Measurements from ENCODE around the gene CWC27.
"Not testable (repeated sequence)": the region's sequence is repeated elsewhere in the genome, so short reads cannot be mapped to it uniquely, and the experiment has no call there.

The CWC27 gene

DNA sequence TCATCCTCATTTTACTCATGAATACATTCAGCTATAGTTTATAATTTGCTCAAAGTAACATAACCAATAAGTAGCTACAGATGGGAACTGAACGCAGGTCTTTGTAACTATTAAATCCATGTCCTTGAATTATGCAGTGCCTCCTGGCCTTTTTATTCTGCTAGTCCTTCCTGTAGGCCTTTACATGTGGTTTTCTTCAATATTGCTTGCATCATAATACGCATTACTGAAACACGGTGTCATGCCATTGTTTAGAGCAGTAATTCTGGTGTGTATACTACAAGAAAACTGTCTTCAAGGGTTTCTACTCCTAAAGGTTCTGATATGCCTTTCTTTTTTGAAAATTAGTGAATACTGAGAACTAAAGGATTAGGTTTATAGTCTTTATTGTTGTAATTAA lies 20.7 kb downstream of the CWC27 start:
- no peak for DNase-seq

- DNase-seq = no peak
These were observed 21.5 kb downstream of the CWC27 start for GRCh38 chr5:64790210-64790609.

GRCh38 chr5:64792469-64792868 lies 23.7 kb downstream of the CWC27 start:
- DNase-seq = no peak

GRCh38 chr5:64794053-64794770 lies 25.5 kb downstream of the CWC27 start:
- DNase-seq = no peak

DNA sequence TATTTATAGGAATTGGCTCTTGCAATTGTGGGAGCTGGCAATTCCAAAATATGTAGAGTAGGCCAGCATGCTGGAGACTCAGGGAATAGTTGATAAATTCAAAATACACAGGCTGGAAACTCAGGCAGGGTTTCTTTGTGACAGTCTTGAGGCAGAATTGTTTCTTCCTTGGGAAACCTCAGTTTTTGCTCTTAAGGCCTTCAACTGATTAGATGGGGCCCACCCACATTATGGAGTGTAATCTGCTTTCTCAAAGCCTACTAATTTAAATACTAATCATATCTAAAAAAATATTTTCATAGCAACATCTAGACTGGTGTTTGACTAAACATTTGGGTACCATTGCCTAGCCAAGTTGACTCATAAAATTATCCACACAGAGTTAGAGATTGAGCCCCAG lies 27.6 kb downstream of the CWC27 start:
- no peak for DNase-seq

GRCh38 chr5:64800926-64801325 lies 32.2 kb downstream of the CWC27 start:
- no peak for DNase-seq

DNA sequence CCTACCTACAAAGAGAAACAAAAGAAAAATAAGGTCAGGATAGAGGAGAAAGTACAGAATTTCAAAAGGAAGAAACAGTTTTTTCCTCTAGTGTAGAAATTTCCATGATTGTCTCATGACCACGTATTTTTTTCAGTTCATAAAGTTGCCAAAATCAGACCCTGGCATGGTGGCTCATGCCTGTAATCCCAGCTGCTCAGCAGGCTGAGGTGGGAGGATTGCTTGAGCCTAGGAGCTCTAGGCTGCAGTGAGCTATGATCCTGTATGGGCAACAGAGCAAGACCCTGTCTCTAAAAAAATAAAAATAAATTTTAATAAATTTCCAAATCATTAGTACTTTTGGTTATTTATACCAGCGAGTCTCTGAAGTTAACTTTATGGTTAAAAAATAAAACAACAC lies 37.8 kb downstream of the CWC27 start:
- no peak for DNase-seq

- no peak for DNase-seq
These were observed 38.8 kb downstream of the CWC27 start for GRCh38 chr5:64807520-64807919.

DNA sequence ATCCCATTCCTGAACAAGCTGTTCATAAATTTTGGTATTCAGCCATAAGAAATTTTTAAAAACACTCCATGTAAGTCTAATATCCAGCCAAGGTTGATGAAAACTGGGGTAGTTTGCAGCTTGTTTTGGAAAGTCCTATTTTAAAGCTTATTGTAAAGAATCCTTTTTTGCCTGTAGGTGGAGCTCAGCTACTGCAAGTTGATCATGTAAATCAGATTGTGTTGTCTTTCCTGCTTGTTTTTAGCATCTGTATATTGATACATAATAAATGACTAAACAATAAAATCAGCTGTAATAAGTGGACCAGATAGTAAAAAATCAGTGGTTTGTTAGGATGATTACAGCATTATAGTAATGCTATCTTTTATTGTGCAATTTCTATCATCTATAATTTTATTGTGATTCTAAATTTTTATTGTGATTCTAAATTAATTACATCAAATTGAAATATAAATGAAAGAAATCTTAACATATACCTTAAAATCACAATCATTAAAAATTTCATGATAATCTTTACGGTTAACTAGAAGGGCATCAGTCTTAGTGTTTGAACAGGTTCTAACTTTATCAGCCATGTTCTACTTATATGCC lies 42.4 kb downstream of the CWC27 start:
- DNase-seq = peak; percentile 71

- DNase-seq = no peak
These were observed 45.3 kb downstream of the CWC27 start for GRCh38 chr5:64814073-64814472.

DNA sequence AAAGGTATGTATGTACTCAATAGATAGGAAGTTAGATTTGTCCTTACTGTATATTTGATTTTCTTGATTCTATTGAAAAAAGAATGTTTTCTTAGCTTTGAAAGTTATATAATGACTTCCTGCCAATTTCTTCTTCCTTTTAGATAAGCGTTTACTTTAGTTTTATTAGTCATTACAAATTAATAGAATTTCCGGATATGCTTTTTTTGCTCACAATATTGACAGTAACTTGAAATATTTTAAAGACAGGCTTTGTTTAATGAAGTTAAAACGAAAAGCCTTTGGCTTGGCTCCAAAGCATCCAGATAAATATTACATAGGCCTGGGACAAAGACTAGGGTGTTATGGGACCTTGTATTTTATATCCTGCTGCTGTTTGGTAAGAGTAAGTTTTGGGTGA lies 49.5 kb downstream of the CWC27 start:
- no peak for DNase-seq

- DNase-seq = not testable (repeated sequence)
These were observed 50.6 kb downstream of the CWC27 start for GRCh38 chr5:64819345-64819744.

DNA sequence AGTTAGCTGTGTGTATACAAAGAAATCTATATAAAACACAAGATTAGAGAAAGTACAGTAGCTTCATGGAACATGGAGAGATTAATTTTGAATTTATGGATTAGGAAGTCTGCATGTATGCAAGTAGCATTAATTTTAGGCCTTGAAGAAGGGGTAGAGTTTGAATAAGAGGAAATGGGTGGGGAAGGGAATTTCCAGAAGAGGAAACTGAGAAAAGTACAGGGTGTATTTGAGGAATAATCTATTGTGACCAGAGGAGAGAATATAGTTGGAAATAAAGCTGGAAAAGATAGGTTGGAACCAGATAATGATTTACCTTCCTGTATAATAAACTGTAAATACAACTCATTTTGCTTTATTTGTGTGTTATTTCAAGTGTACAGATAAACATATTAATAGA lies 53.6 kb downstream of the CWC27 start:
- no peak for DNase-seq

GRCh38 chr5:64826541-64826940 lies 57.8 kb downstream of the CWC27 start:
- no peak for DNase-seq

- no peak for DNase-seq
These were observed 59.0 kb downstream of the CWC27 start for GRCh38 chr5:64827703-64828102.

- DNase-seq = not testable (repeated sequence)
These were observed 61.9 kb downstream of the CWC27 start for GRCh38 chr5:64830650-64831049.

DNA sequence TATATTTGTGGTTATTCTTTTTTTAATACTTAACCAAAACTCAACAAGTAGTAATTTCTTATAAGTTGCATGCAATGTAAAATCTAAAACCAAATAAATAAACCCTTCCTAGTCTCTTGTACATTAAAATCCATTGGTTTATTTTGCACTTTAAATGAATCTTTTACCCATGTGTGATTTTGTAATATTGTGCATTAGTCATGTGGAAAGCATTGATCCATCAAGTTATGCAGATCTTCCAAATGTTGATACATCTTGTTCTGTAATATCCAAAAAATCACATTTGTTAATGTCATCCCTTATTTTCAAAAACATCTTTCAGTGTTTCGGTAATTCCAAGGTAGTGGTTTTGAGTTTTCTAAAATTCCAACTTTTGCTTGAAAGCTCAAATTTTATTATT lies 63.3 kb downstream of the CWC27 start:
- no peak for DNase-seq

- DNase-seq = no peak
These were observed 65.3 kb downstream of the CWC27 start for GRCh38 chr5:64834037-64834436.

GRCh38 chr5:64834611-64835010 lies 65.9 kb downstream of the CWC27 start:
- DNase-seq = no peak

DNA sequence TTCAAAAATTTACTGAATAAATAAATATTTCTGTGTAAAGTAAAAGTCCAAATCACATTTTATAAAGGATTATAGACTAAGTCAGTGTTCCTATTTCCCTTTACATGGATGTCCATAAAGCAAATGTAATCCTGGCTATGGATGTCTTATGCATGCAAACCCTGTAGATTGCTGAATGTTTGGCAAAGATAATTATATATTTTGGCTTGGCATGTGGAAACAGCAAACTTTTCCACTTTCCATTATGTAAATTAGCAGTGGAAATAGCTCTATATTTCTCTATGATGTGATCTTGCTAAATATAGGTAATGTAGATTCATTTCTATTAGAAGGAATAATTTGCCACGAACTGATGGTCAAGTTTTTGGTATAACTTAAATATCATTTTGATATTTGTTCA lies 66.5 kb downstream of the CWC27 start:
- DNase-seq = no peak

- DNase-seq = no peak
These were observed 67.5 kb downstream of the CWC27 start for GRCh38 chr5:64836190-64836755.

DNA sequence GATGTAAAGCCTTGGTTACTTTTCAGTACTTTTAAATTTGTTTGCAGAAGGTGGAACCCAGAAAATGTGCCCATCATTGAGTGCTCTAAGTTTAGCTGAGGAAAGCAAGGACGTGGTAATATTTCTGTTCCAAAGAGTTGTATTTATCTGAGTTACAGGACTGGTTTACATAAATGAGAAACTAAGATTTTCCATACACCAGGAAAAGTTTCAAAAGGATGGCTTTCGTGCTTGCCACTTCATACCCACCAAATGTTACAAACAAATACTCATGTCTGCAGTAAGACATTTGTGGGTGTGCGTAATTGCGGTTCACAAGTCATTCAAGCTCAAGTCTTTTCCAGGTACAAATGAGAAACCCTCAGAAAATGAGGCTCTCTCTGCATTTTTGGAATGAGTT lies 68.1 kb downstream of the CWC27 start:
- DNase-seq = no peak

GRCh38 chr5:64838376-64838775 lies 69.6 kb downstream of the CWC27 start:
- DNase-seq = no peak

GRCh38 chr5:64838803-64839202 lies 70.1 kb downstream of the CWC27 start:
- no peak for DNase-seq

- no peak for DNase-seq
These were observed 71.2 kb downstream of the CWC27 start for GRCh38 chr5:64839936-64840335.

All from hematopoietic multipotent progenitor cell treated with erythropoietin and hydrocortisone succinate and interleukin-3 and kit ligand, for 8 days (in vitro differentiated cells).